DOHH2 (cell line): ENCODE results near the gene ITPKA.

Experiments used
- H3F3A ChIP-seq: fragments of 200-600 bp; sonication (generic), shearing (Covaris generic); 2 replicates; pipeline ENCODE4 v1.6.0; 2016; ENCODE audit warnings: antibody characterized with exemption, mild to moderate bottlenecking; ENCODE audit not compliant: control insufficient read depth, insufficient read depth
- H3K27ac ChIP-seq: fragments of 200-600 bp; sonication (generic); 2 replicates; pipeline ENCODE4 v1.5.1; 2014; ENCODE audit warnings: low read depth, mild to moderate bottlenecking, low read length, moderate library complexity
- H3K27me3 ChIP-seq: fragments of 200-600 bp; sonication (generic); 2 replicates; pipeline ENCODE4 v1.6.1; 2014; ENCODE audit warnings: mild to moderate bottlenecking, low read length, mixed read lengths; ENCODE audit not compliant: control insufficient read depth
- H3K36me3 ChIP-seq: fragments of 200-600 bp; sonication (generic); 2 replicates; pipeline ENCODE4 v1.6.1; 2014; ENCODE audit warnings: mild to moderate bottlenecking, low read length, moderate library complexity, mixed read lengths; ENCODE audit not compliant: control insufficient read depth
- H3K4me1 ChIP-seq: fragments of 200-600 bp; sonication (generic); 2 replicates; pipeline ENCODE4 v1.6.1; 2014; ENCODE audit warnings: mild to moderate bottlenecking, low read length, mixed read lengths; ENCODE audit not compliant: control insufficient read depth
- H3K4me2 ChIP-seq: fragments of 200-600 bp; sonication (generic); 2 replicates; pipeline ENCODE4 v1.6.0; 2014; ENCODE audit warnings: mild to moderate bottlenecking, low read length, moderate library complexity
- H3K4me3 ChIP-seq: fragments of 200-600 bp; sonication (generic); 2 replicates; pipeline ENCODE4 v1.5.1; 2014; ENCODE audit warnings: mild to moderate bottlenecking, low read length, mixed read lengths
- H3K79me2 ChIP-seq: fragments of 200-600 bp; sonication (generic); 2 replicates; pipeline ENCODE4 v1.6.1; 2014; ENCODE audit warnings: mild to moderate bottlenecking, low read length, mixed read lengths; ENCODE audit not compliant: control insufficient read depth
- H3K9me2 ChIP-seq: fragments of 200-600 bp; sonication (generic); replicated peaks from 2 replicates; pipeline ENCODE4 v1.6.1; 2014; ENCODE audit warnings: mild to moderate bottlenecking, low read length, mixed read lengths; ENCODE audit not compliant: control insufficient read depth
- H3K9me3 ChIP-seq: fragments of 200-600 bp; sonication (generic); 2 replicates; pipeline ENCODE4 v1.6.1; 2014; ENCODE audit warnings: antibody characterized with exemption, low read length, mixed read lengths; ENCODE audit not compliant: control insufficient read depth, insufficient read depth
- H4K20me1 ChIP-seq: fragments of 200-600 bp; sonication (generic); 2 replicates; pipeline ENCODE4 v1.6.0; 2014; ENCODE audit warnings: low read depth, mild to moderate bottlenecking, antibody characterized with exemption, low read length, moderate library complexity; ENCODE audit not compliant: control insufficient read depth, insufficient read depth
- CTCF ChIP-seq: fragments of 200-600 bp; sonication (generic); IDR thresholded peaks from one replicate; pipeline ENCODE4 v1.5.1; 2014; ENCODE audit warnings: antibody characterized with exemption, mild to moderate bottlenecking, low read depth, low read length; ENCODE audit not compliant: poor library complexity, severe bottlenecking
- EZH2phosphoT487 ChIP-seq: fragments of 200-600 bp; sonication (generic); IDR thresholded peaks from 2 replicates; pipeline ENCODE4 v1.6.1; 2017; ENCODE audit warnings: borderline replicate concordance, mild to moderate bottlenecking, antibody characterized with exemption, low read length, moderate library complexity, mixed read lengths

Gene ITPKA

GRCh38 chr15:41498657-41499056 is 5.0 kb downstream of the ITPKA start:
- Histone ChIP-seq H3K4me1 (peaks cover 41% of the 10 kb centered on the region), H3K79me2 (no peaks in the 10 kb centered on the region), H3K27me3 (peaks cover 82% of the 10 kb centered on the region), H3F3A (no peaks in the 10 kb centered on the region), H4K20me1 (no peaks in the 10 kb centered on the region), H3K4me3 (no peak overlapping the region), H3K36me3 (no peaks in the 10 kb centered on the region), H3K4me2 (no peak overlapping the region), H3K27ac (no peak overlapping the region), H3K9me3 (no peaks in the 10 kb centered on the region), H3K9me2 (no peaks in the 10 kb centered on the region)
- TF ChIP-seq EZH2phosphoT487: no peak
- no peak for TF ChIP-seq CTCF

- Histone ChIP-seq H3K36me3 (no peaks in the 10 kb centered on the region), H4K20me1 (no peaks in the 10 kb centered on the region), H3K27me3 (peaks cover 84% of the 10 kb centered on the region)
Measured at GRCh38 chr15:41499109-41499851, 5.6 kb downstream of the ITPKA start.

GRCh38 chr15:41501191-41501917 is 7.7 kb downstream of the ITPKA start:
- H3K4me1 ChIP-seq: peaks cover 25% of the 10 kb centered on the region
- TF ChIP-seq EZH2phosphoT487 (no peak), CTCF (no peak)
- H3F3A ChIP-seq: no peaks in the 10 kb centered on the region
- no peaks in the 10 kb centered on the region for H3K9me2 ChIP-seq
- H3K79me2 ChIP-seq: no peaks in the 10 kb centered on the region
- peak overlapping the region; percentile 64 for H3K4me2 ChIP-seq
- H4K20me1 ChIP-seq: no peaks in the 10 kb centered on the region
- H3K27ac ChIP-seq: no peak overlapping the region
- H3K4me3 ChIP-seq: peak overlapping the region; percentile 51
- no peaks in the 10 kb centered on the region for H3K36me3 ChIP-seq
- no peaks in the 10 kb centered on the region for H3K9me3 ChIP-seq
- peaks cover 63% of the 10 kb centered on the region for H3K27me3 ChIP-seq

More at GRCh38 chr15:41499109-41499851, 5.6 kb downstream of the ITPKA start:
- H3K4me1 ChIP-seq: peaks cover 37% of the 10 kb centered on the region
- H3F3A ChIP-seq: no peaks in the 10 kb centered on the region
- H3K4me3 ChIP-seq: no peak overlapping the region
- H3K27ac ChIP-seq: no peak overlapping the region
- no peak for TF ChIP-seq CTCF
- no peak for TF ChIP-seq EZH2phosphoT487
- H3K9me3 ChIP-seq: no peaks in the 10 kb centered on the region
- H3K79me2 ChIP-seq: no peaks in the 10 kb centered on the region
- H3K4me2 ChIP-seq: no peak overlapping the region
- no peaks in the 10 kb centered on the region for H3K9me2 ChIP-seq
